HCT116 (cell line): ENCODE measurements around the gene SETD5. TPM values are rescaled to one million over a fixed set of nuclear protein-coding genes. Genes with fewer than 3 reads are reported as not detected.

ENCODE experiments used
- ATAC-seq: fragments of 200-7000 bp; cut with Tn5 transposase; 2 replicates; pipeline ENCODE4 v1.9.1; 2020; ENCODE audit warnings: mild to moderate bottlenecking, moderate library complexity
- BruUV-seq: library from RNA; stranded (reverse); fragments of 400-500 nt; replicated peaks from 2 replicates; lab custom pipeline; 2021; lab: Mats Ljungman, UMichigan
- CTCF ChIA-PET: fragments of 300-600 bp; sonication (Branson Sonifier 250); formaldehyde crosslinking; loops from one replicate; lab custom pipeline; 2021; ENCODE audit warnings: antibody characterized with exemption; lab: Charles Lee
- POLR2A ChIA-PET: fragments of 300-600, 350-600 bp; sonication (Branson Sonifier 250); formaldehyde crosslinking; loops from one replicate; lab custom pipeline; 2021; ENCODE audit warnings: antibody characterized with exemption; lab: Charles Lee
- RAD21 ChIA-PET, 2 experiments: fragments of 300-600 bp; sonication (Branson Sonifier 250); formaldehyde crosslinking; loops; one replicate each; lab custom pipeline; 2023; ENCODE audit warnings: low total read pairs in 2 of 2; ENCODE audit not compliant: uncharacterized antibody in 2 of 2, unreplicated experiment in 2 of 2, low non-redundant PET in 1 of 2; lab: Charles Lee
- DNase-seq: peaks from one replicate; pipeline ENCODE4 v3.0.0-alpha.2; 2010; ENCODE audit warnings: low read depth, low spot score
- H2AFZ ChIP-seq: fragments of 200-600 bp; shearing (Covaris generic), sonication (generic); 2 replicates; pipeline ENCODE4 v1.6.1; 2017; ENCODE audit warnings: low read depth, mixed run types, mixed read lengths, antibody characterized with exemption, low read length; ENCODE audit not compliant: poor library complexity, severe bottlenecking
- H3K27ac ChIP-seq: 2 replicates; pipeline ENCODE4 v1.5.1; 2012; ENCODE audit warnings: low read depth, low read length
- H3K27me3 ChIP-seq: fragments of 200-600 bp; sonication (generic); 2 replicates; pipeline ENCODE4 v1.6.1; 2016; ENCODE audit warnings: mixed run types, low read length, mixed read lengths; ENCODE audit not compliant: insufficient read depth
- H3K36me3 ChIP-seq, 2 experiments: fragments of 200-500 bp in 1 of 2; fragments of 200-600 bp in 1 of 2; sonication (Bioruptor generic) in 1 of 2; sonication (generic) in 1 of 2; 2 replicates each; pipeline versions ENCODE4 v1.5.1 to v1.6.1; 2014 to 2016; ENCODE audit warnings: low read length in 2 of 2, inconsistent platforms in 1 of 2, mixed read lengths in 1 of 2, mixed run types in 1 of 2; ENCODE audit not compliant: insufficient read depth in 2 of 2, control insufficient read depth in 1 of 2
- H3K4me1 ChIP-seq, 2 experiments: fragments of 200-600 bp in 1 of 2; sonication (generic) in 1 of 2; 2 replicates each; pipeline versions ENCODE4 v1.5.1 to v1.6.1; 2012 to 2017; ENCODE audit warnings: low read length in 2 of 2, inconsistent platforms in 1 of 2, mild to moderate bottlenecking in 1 of 2, mixed read lengths in 1 of 2, mixed run types in 1 of 2, moderate library complexity in 1 of 2; ENCODE audit not compliant: insufficient read depth in 2 of 2, control insufficient read depth in 1 of 2
- H3K4me2 ChIP-seq: fragments of 200-600 bp; sonication (generic); 2 replicates; pipeline ENCODE4 v1.6.1; 2017; ENCODE audit warnings: mixed run types, low read length, mixed read lengths
- H3K4me3 ChIP-seq, 2 experiments: fragments of 200-600 bp in 1 of 2; sonication (generic) in 1 of 2; replicated peaks in 1 of 2; 2 replicates each; pipeline ENCODE4 v1.5.1; 2011 to 2016; ENCODE audit warnings: low read length in 2 of 2, control low read depth in 1 of 2, low read depth in 1 of 2, mild to moderate bottlenecking in 1 of 2, mixed read lengths in 1 of 2, mixed run types in 1 of 2
- H3K79me2 ChIP-seq: fragments of 200-600 bp; sonication (generic); 2 replicates; pipeline ENCODE4 v1.6.1; 2017; ENCODE audit warnings: mild to moderate bottlenecking, mixed run types, low read length, moderate library complexity, mixed read lengths; ENCODE audit not compliant: insufficient read depth
- H3K9ac ChIP-seq: fragments of 200-600 bp; sonication (generic); 2 replicates; pipeline ENCODE4 v1.6.1; 2016; ENCODE audit warnings: low read length, mixed read lengths
- H3K9me2 ChIP-seq: fragments of 200-600 bp; sonication (generic), shearing (Covaris generic); 2 replicates; pipeline ENCODE4 v1.6.1; 2017; ENCODE audit warnings: mixed run types, mild to moderate bottlenecking, moderate library complexity; ENCODE audit not compliant: insufficient read depth
- H3K9me3 ChIP-seq, 2 experiments: fragments of 200-500 bp in 1 of 2; fragments of 200-600 bp in 1 of 2; sonication (Bioruptor generic) in 1 of 2; sonication (generic) in 1 of 2; 2 replicates each; pipeline ENCODE4 v1.6.1; 2014 to 2017; ENCODE audit warnings: low read length in 2 of 2, mixed read lengths in 2 of 2, inconsistent platforms in 1 of 2, low read depth in 1 of 2, mild to moderate bottlenecking in 1 of 2, mixed run types in 1 of 2, moderate library complexity in 1 of 2; ENCODE audit not compliant: control insufficient read depth in 1 of 2, insufficient read depth in 1 of 2
- H4K20me1 ChIP-seq: fragments of 200-600 bp; sonication (generic), shearing (Covaris generic); 2 replicates; pipeline ENCODE4 v1.6.1; 2017; ENCODE audit warnings: mixed run types, mild to moderate bottlenecking, moderate library complexity; ENCODE audit not compliant: insufficient read depth
- SRF ChIP-seq: IDR thresholded peaks from 2 replicates; pipeline ENCODE4 v1.6.1; 2012; ENCODE audit warnings: low read depth
- TCF7L2 ChIP-seq: IDR thresholded peaks from 2 replicates; pipeline ENCODE4 v1.7.0; 2011; ENCODE audit warnings: borderline replicate concordance, inconsistent platforms; ENCODE audit not compliant: insufficient read depth, insufficient read length; ENCODE audit errors: extremely low read depth
- ZNF274 ChIP-seq: fragments of 200-500 bp; sonication (Bioruptor generic); IDR thresholded peaks from 2 replicates; pipeline ENCODE4 v1.6.1; 2014; ENCODE audit warnings: mild to moderate bottlenecking, low read depth, low read length, inconsistent platforms
- intact Hi-C: fragments of 100-400 bp; cut with micrococcal nuclease; formaldehyde crosslinking; loops from 2 replicates; pipeline ENCODE4 v1.10.0; 2022
- total RNA-seq: library from RNA; stranded (reverse); gene quantifications from one replicate; pipeline ENCODE4 v1.2.1, GENCODE V29; 2021; ENCODE audit not compliant: unreplicated experiment

Gene SETD5
- total RNA-seq, 1 experiment from 2014 or later = 141 TPM

DNA sequence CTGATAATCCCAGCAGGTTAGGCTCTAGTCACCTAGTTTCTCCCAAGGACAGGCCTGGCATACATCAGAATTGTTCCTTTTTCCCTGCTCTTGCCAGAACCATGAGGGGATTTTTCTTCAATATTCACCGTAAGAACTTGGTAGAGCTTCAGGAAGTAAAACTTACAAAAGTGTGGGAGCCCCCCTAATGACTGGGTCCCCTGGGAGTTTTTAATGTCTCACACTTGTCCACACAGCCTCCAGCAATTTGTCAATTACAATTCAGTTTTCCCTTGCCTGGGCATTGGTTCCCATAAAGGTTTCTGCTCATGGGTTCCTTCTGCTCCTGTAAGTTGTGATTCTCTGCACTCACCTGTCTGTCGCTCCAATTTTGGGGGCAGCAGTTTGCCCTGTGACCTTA lies 127.7 kb downstream of the SETD5 start:
- POLR2A ChIA-PET = no interaction called here
- H3K9me3 ChIP-seq = no peaks in the 10 kb centered on the region
- no peak for TF ChIP-seq SRF
- no peak for TF ChIP-seq TCF7L2
- no peak for TF ChIP-seq ZNF274
- TF ChIP-seq, all 23 proteins: peak for 0
- no peak overlapping the region for H3K4me2 ChIP-seq
- intact Hi-C loops = no loop called here
- no peaks in the 10 kb centered on the region for H4K20me1 ChIP-seq
- ATAC-seq = no peak
- no TSS peak for BruUV-seq
- peaks cover 15% of the 10 kb centered on the region for H3K27me3 ChIP-seq
- H3K36me3 ChIP-seq = no peaks in the 10 kb centered on the region; a peak in 1 of 4 replicates
- H3K9ac ChIP-seq = no peak overlapping the region
- H3K9me2 ChIP-seq = no peaks in the 10 kb centered on the region
- no peaks in the 10 kb centered on the region for H3K4me1 ChIP-seq
- DNase-seq = no peak
- H3K27ac ChIP-seq = no peak overlapping the region
- H3K79me2 ChIP-seq = no peaks in the 10 kb centered on the region
- no peak overlapping the region for H3K4me3 ChIP-seq
- CTCF ChIA-PET = no interaction called here
- RAD21 ChIA-PET = no interaction called here
- H2AFZ ChIP-seq = no peak overlapping the region

Other genes starting within 250 kb of the SETD5 start
- gene SRGAP3, start 148.0 kb upstream of the SETD5 start, total RNA-seq = 8.3 TPM
- 79.5 TPM for gene THUMPD3, start 34.6 kb upstream of the SETD5 start, total RNA-seq
- gene LHFPL4, start 156.2 kb downstream of the SETD5 start, total RNA-seq = not detected